GM12878 (cell line): Measurements from ENCODE around the gene TRAF3IP1. TPM values are rescaled to one million over a fixed set of nuclear protein-coding genes. Genes with fewer than 3 reads are reported as not detected.

Experiments
- ATAC-seq: fragments of 200-7000 bp; cut with Tn5 transposase; 3 replicates; pipeline ENCODE4 v1.9.1; 2020; ENCODE audit warnings: mild to moderate bottlenecking, moderate library complexity
- BruUV-seq: library from RNA; stranded (reverse); fragments of 400-500 nt; replicated peaks from 2 replicates; lab custom pipeline; 2021; lab: Mats Ljungman, UMichigan
- CTCF ChIA-PET: fragments of 300-600 bp; sonication (Branson Sonifier 250); formaldehyde crosslinking; extraction: SDS; loops from one replicate; lab custom pipeline; 2021; ENCODE audit warnings: inconsistent platforms; lab: Yijun Ruan, JAX
- POLR2A ChIA-PET: fragments of 350-600 bp; formaldehyde crosslinking; extraction: SDS; loops from one replicate; lab custom pipeline; 2021; ENCODE audit warnings: inconsistent platforms; lab: Charles Lee
- RAD21 ChIA-PET: fragments of 300-600 bp; sonication (Branson Sonifier 250); formaldehyde crosslinking; loops from one replicate; lab custom pipeline; 2023; ENCODE audit warnings: antibody characterized with exemption; ENCODE audit not compliant: unreplicated experiment; lab: Charles Lee
- SMC1A ChIA-PET: fragments of 300-600 bp; sonication (Branson Sonifier 250); formaldehyde crosslinking; loops from one replicate; lab custom pipeline; 2023; ENCODE audit not compliant: unreplicated experiment, uncharacterized antibody; lab: Charles Lee
- DNase-seq: peaks from one replicate; pipeline ENCODE4 v3.0.0-alpha.2; 2011; ENCODE audit warnings: low read depth, low spot score
- FAIRE-seq: peaks from 3 replicates; lab custom pipeline; 2011; peaks lifted over from hg19 to GRCh38; lab: Jason Lieb, UNC
- H2AFZ ChIP-seq: 2 replicates; pipeline ENCODE4 v1.6.0; 2011; ENCODE audit warnings: low read depth, low read length, control low read depth; ENCODE audit not compliant: control insufficient read depth
- H3K27ac ChIP-seq: 2 replicates; pipeline ENCODE4 v1.5.1; 2011; ENCODE audit warnings: control low read depth; ENCODE audit not compliant: control insufficient read depth, insufficient read depth
- H3K27me3 ChIP-seq, 2 experiments: replicated peaks in 1 of 2; 2 replicates each; pipeline versions ENCODE4 v1.6.0 to v1.6.1; 2011; ENCODE audit warnings: low read length in 1 of 2; ENCODE audit not compliant: control insufficient read depth in 2 of 2, insufficient read depth in 2 of 2
- H3K36me3 ChIP-seq, 2 experiments: 2 replicates each; pipeline ENCODE4 v1.5.1; 2011; ENCODE audit warnings: low read length in 1 of 2; ENCODE audit not compliant: control insufficient read depth in 2 of 2, insufficient read depth in 2 of 2
- H3K4me1 ChIP-seq: 2 replicates; pipeline ENCODE4 v1.6.1; 2011; ENCODE audit warnings: mild to moderate bottlenecking, low read length, moderate library complexity, mixed read lengths; ENCODE audit not compliant: control insufficient read depth, insufficient read depth
- H3K4me2 ChIP-seq: 2 replicates; pipeline ENCODE4 v1.6.0; 2011; ENCODE audit warnings: control low read depth; ENCODE audit not compliant: control insufficient read depth, insufficient read depth
- H3K4me3 ChIP-seq: fragments of 200-600 bp; sonication (generic); 2 replicates; pipeline ENCODE4 v1.5.1; 2016
- H3K79me2 ChIP-seq: 2 replicates; pipeline ENCODE4 v1.6.0; 2011; ENCODE audit warnings: low read length; ENCODE audit not compliant: control insufficient read depth, insufficient read depth
- H3K9ac ChIP-seq: 2 replicates; pipeline ENCODE4 v1.8.0; 2011; ENCODE audit warnings: low read length, control low read depth, mixed read lengths; ENCODE audit not compliant: control insufficient read depth, insufficient read depth
- H3K9me3 ChIP-seq: replicated peaks from 3 replicates; pipeline ENCODE4 v1.5.1; 2011; ENCODE audit warnings: mild to moderate bottlenecking, low read length; ENCODE audit not compliant: control insufficient read depth, insufficient read depth
- H4K20me1 ChIP-seq: 2 replicates; pipeline ENCODE4 v1.6.0; 2011; ENCODE audit not compliant: control insufficient read depth, insufficient read depth
- CHD2 ChIP-seq: IDR thresholded peaks from 2 replicates; pipeline ENCODE4 v1.6.1; 2011; ENCODE audit warnings: low read depth, low read length, improper control_type of control experiment, borderline replicate concordance
- CHD4 ChIP-seq: fragments of 200-600 bp; sonication (generic); IDR thresholded peaks from 2 replicates; pipeline ENCODE4 v1.6.1; 2016; ENCODE audit warnings: mild to moderate bottlenecking
- DPF2 ChIP-seq: fragments of 450-650 bp; IDR thresholded peaks from 2 replicates; pipeline ENCODE4 v1.6.1; 2017; ENCODE audit warnings: mild to moderate bottlenecking
- GATAD2B ChIP-seq: fragments of 450-650 bp; conservative IDR thresholded peaks from 2 replicates; pipeline ENCODE4 v1.6.1; 2017; ENCODE audit warnings: low read depth, mild to moderate bottlenecking, moderate library complexity
- IRF4 ChIP-seq: IDR thresholded peaks from 2 replicates; pipeline ENCODE4 v1.6.1; 2011; ENCODE audit warnings: low read depth, low read length
- KAT2A ChIP-seq: conservative IDR thresholded peaks from 2 replicates; pipeline ENCODE4 v1.6.1; 2011; ENCODE audit warnings: low read depth, low read length; ENCODE audit not compliant: control insufficient read depth
- MEF2B ChIP-seq: fragments of 450-650 bp; IDR thresholded peaks from 2 replicates; pipeline ENCODE4 v1.6.1; 2018; ENCODE audit warnings: mild to moderate bottlenecking, moderate library complexity; ENCODE audit not compliant: partially characterized antibody, poor library complexity, severe bottlenecking
- NFIC ChIP-seq: IDR thresholded peaks from 2 replicates; pipeline ENCODE4 v1.6.1; 2012; ENCODE audit warnings: low read depth, mild to moderate bottlenecking, inconsistent platforms, low read length, moderate library complexity
- NFYA ChIP-seq: IDR thresholded peaks from 2 replicates; pipeline ENCODE4 v1.6.1; 2011; ENCODE audit warnings: low read depth, mild to moderate bottlenecking, low read length, improper control_type of control experiment, borderline replicate concordance
- NRF1 ChIP-seq: conservative IDR thresholded peaks from 2 replicates; pipeline ENCODE4 v1.6.1; 2011; ENCODE audit warnings: mild to moderate bottlenecking, low read depth, low read length, improper control_type of control experiment
- SUZ12 ChIP-seq: fragments of 200-600 bp; sonication (generic); IDR thresholded peaks from one replicate; pipeline ENCODE4 v1.6.1; 2018; ENCODE audit warnings: antibody characterized with exemption, mild to moderate bottlenecking; ENCODE audit not compliant: unreplicated experiment
- ZBTB4 ChIP-seq: fragments of 450-650 bp; formaldehyde crosslinking; IDR thresholded peaks from 2 replicates; pipeline ENCODE4 v1.4.0; 2022; ENCODE audit warnings: mild to moderate bottlenecking, moderate library complexity
- WGBS: methylation state at CpG from one replicate; pipeline ENCODE4 v1.1.6; 2016; ENCODE audit warnings: low lambda C conversion rate; ENCODE audit not compliant: insufficient replicate concordance, insufficient coverage; ENCODE audit errors: missing lambda C conversion rate; 5-methylcytosine and 5-hydroxymethylcytosine counted together
- in situ Hi-C: fragments of 300-500 bp; cut with MboI; formaldehyde crosslinking; loops from 9 replicates; pipeline ENCODE4 v1.14.3; 2018; ENCODE audit warnings: mixed read lengths
- intact Hi-C: fragments of 100-400 bp; cut with micrococcal nuclease; formaldehyde crosslinking; loops from one replicate; pipeline ENCODE4 v1.14.2; 2022; ENCODE audit not compliant: unreplicated experiment
- polyA plus RNA-seq, 11 experiments: library from polyadenylated mRNA; depleted of rRNA in 4 of 11; unstranded in 6 of 11; stranded (reverse) in 5 of 11; fragments of >200 nt; fragmentation: Nextera tagmentation in 4 of 11; fragmentation: Illumina TruSeq in 1 of 11; extraction: Ambion mirVana in 4 of 11; extraction: Trizol in 1 of 11; gene quantifications; 1 replicate in 1 of 11; 2 replicates in 10 of 11; pipeline versions ENCODE4 v1.2.1 to v1.2.3, GENCODE V29; 2011 to 2016; ENCODE audit warnings: inconsistent platforms in 2 of 11, missing spikeins in 2 of 11, low read depth in 1 of 11
- total RNA-seq, 4 experiments: library from RNA; depleted of rRNA in 3 of 4; stranded (reverse); fragments of >200 nt in 3 of 4; fragmentation: Illumina TruSeq in 1 of 4; extraction: Trizol in 1 of 4; gene quantifications; 2 replicates each; pipeline versions ENCODE4 v1.2.1 to v1.2.3, GENCODE V29; 2013 to 2021

TRAF3IP1 gene
- total and polyA plus RNA-seq, 10 of the 15 experiments (the other 5 are each of a cell fraction or from before 2014, with no cell fraction given): 1.6 to 7.5 (median 3.6) TPM

GRCh38 chr2:238313991-238314350, 6.3 kb upstream of the TRAF3IP1 start:
- in situ Hi-C loops: no loop called here
- Histone ChIP-seq H3K4me1 (no peaks in the 10 kb centered on the region), H3K9me3 (no peaks in the 10 kb centered on the region), H3K27ac (no peak overlapping the region), H3K9ac (no peak overlapping the region), H3K36me3 (no peaks in the 10 kb centered on the region), H3K79me2 (no peaks in the 10 kb centered on the region), H3K4me2 (no peak overlapping the region), H3K4me3 (no peak overlapping the region), H3K27me3 (no peaks in the 10 kb centered on the region; a peak in 2 of 4 replicates), H2AFZ (no peak overlapping the region), H4K20me1 (no peaks in the 10 kb centered on the region)
- ATAC-seq (no peak), FAIRE-seq (no peak), DNase-seq (no peak)
- ChIA-PET POLR2A (no interaction called here), SMC1A (no interaction called here), RAD21 (no interaction called here), CTCF (interaction anchor here (0.6 kb wide), 1 partner anchor 126 kb away, joined by 3 read pairs; no protein-coding TSS in a partner anchor)
- BruUV-seq: no TSS peak
- TF ChIP-seq CHD2 (no peak), KAT2A (no peak), NFIC (no peak), IRF4 (no peak), NRF1 (no peak)
- intact Hi-C loops: no loop called here
- WGBS: 31% methylated on average over 2 of the region's 2 CpGs

- no peak overlapping the region for H3K4me3 ChIP-seq
- ChIA-PET CTCF (no interaction called here), SMC1A (no interaction called here), POLR2A (no interaction called here), RAD21 (no interaction called here)
- no peaks in the 10 kb centered on the region; a peak in 2 of 4 replicates for H3K27me3 ChIP-seq
- H2AFZ ChIP-seq: no peak overlapping the region
- WGBS: 45% methylated on average over 8 of the region's 8 CpGs
- no peaks in the 10 kb centered on the region for H3K9me3 ChIP-seq
- no peak overlapping the region for H3K27ac ChIP-seq
- no TSS peak for BruUV-seq
- in situ Hi-C loops (no loop called here), intact Hi-C loops (no loop called here)
- FAIRE-seq (no peak), ATAC-seq (no peak), DNase-seq (no peak)
- no peaks in the 10 kb centered on the region for H3K36me3 ChIP-seq
- H3K79me2 ChIP-seq: no peaks in the 10 kb centered on the region
- no peaks in the 10 kb centered on the region for H4K20me1 ChIP-seq
- H3K9ac ChIP-seq: no peak overlapping the region
- no peaks in the 10 kb centered on the region for H3K4me1 ChIP-seq
- TF ChIP-seq DPF2 (no peak), MEF2B (no peak), SUZ12 (no peak), GATAD2B (no peak), CHD4 (no peak), NFYA (no peak), ZBTB4 (CRISPR knock-in tag) (no peak)
- no peak overlapping the region for H3K4me2 ChIP-seq
These were observed 5.7 kb upstream of the TRAF3IP1 start for GRCh38 chr2:238314576-238314975.
